ENCODE results near the gene RAD50.

RAD50 gene

DNA sequence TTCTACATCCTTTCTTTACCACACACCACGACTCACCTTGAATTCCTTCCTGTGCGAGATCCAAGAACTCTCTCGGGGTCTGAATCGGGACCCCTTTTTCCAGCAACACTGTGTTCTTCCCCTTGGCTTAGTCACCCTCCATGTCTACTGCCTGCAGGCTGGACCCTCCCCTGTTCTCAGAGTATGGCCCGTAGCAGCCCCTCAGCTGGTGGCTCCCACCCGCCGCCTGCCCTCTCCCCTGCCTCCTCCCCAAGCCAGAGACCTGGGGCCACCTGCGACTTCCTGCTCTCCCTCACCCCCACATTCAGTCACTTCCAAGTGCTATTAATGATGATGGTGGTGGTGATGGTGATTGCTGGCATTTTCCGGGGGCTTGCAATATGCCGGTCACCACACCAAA, 110.5 kb downstream of the RAD50 start:
- H2AFZ ChIP-seq (ENCODE audit: low read depth): no peak overlapping the region
- no peak overlapping the region for H3K9ac ChIP-seq
- H4K20me1 ChIP-seq (ENCODE audit: insufficient read depth): no peaks in the 10 kb centered on the region
- no peaks in the 10 kb centered on the region for H3K36me3 ChIP-seq (ENCODE audit: insufficient read depth)
- peaks cover 12% of the 10 kb centered on the region for H3K4me1 ChIP-seq (ENCODE audit: low read depth, poor library complexity, severe bottlenecking)
- no peak overlapping the region for H3K27ac ChIP-seq
- no peak overlapping the region for H3K4me3 ChIP-seq (IDR thresholded peaks at IDR 0.05; ENCODE audit: insufficient read depth, low read depth, low read length)
- H3K79me2 ChIP-seq (ENCODE audit: insufficient read depth, low read depth): no peaks in the 10 kb centered on the region
- H3K27me3 ChIP-seq (ENCODE audit: insufficient read depth, low read depth): no peaks in the 10 kb centered on the region
- H3K4me2 ChIP-seq: no peak overlapping the region
- TF ChIP-seq, protein P1, sequence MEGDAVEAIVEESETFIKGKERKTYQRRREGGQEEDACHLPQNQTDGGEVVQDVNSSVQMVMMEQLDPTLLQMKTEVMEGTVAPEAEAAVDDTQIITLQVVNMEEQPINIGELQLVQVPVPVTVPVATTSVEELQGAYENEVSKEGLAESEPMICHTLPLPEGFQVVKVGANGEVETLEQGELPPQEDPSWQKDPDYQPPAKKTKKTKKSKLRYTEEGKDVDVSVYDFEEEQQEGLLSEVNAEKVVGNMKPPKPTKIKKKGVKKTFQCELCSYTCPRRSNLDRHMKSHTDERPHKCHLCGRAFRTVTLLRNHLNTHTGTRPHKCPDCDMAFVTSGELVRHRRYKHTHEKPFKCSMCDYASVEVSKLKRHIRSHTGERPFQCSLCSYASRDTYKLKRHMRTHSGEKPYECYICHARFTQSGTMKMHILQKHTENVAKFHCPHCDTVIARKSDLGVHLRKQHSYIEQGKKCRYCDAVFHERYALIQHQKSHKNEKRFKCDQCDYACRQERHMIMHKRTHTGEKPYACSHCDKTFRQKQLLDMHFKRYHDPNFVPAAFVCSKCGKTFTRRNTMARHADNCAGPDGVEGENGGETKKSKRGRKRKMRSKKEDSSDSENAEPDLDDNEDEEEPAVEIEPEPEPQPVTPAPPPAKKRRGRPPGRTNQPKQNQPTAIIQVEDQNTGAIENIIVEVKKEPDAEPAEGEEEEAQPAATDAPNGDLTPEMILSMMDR (conservative IDR thresholded peaks at IDR 0.05; ENCODE audit: low read depth, low read length): no peak

DNA sequence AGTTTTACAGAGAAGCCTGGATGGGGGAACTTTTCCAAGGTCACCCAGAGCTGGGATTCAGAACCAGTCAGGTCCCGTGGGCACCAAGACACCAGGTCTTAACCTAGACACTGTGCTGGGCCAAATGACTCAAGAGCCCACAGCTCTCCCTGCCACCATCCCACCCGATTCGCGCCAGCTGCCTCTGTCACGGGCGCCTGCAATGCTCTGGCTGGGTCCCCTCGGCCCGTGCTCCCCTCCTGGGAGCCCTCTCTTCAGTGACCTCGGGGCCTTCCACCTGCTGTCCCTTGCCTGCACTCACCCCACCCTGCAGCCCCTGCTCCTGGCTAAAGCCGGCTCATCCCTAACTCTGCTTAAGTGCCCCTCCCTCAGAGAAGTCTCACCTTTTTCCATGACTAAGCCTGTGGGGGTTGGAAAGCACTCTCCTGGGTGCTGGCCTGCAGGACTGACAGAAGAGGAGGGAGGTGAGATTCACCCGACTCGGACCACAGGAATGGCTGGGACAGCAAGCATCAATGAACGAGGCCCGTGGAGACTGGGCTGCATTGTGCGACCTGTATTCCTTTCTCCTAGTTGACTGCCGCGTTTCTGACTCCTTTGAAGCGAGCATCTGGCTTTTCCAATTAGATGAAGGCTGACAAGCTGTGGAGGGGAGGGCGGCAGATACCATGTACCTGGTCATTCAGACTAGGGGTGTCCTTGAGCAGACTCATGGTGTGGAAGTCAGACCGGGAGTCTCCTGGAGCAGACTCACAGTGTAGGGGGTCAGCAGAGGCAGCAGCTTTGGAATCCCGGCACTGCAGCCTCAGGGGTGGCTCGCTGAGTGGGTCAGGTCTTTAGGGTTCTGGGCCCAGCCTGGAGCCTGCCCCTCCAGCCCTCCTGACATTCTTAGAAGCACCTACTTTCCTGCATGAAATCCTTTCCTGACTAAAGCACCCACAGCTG, 111.3 kb downstream of the RAD50 start:
- Histone ChIP-seq H4K20me1 (ENCODE audit: insufficient read depth) (no peaks in the 10 kb centered on the region), H3K79me2 (ENCODE audit: insufficient read depth, low read depth) (no peaks in the 10 kb centered on the region), H3K9ac (no peak overlapping the region), H3K27ac (no peak overlapping the region), H3K4me1 (ENCODE audit: low read depth, poor library complexity, severe bottlenecking) (peaks cover 9% of the 10 kb centered on the region), H2AFZ (ENCODE audit: low read depth) (no peak overlapping the region), H3K27me3 (ENCODE audit: insufficient read depth, low read depth) (no peaks in the 10 kb centered on the region), H3K36me3 (ENCODE audit: insufficient read depth) (no peaks in the 10 kb centered on the region), H3K4me3 (IDR thresholded peaks at IDR 0.05; ENCODE audit: insufficient read depth, low read depth, low read length) (no peak overlapping the region), H3K4me2 (no peak overlapping the region)
- TF ChIP-seq, protein P1 (conservative IDR thresholded peaks at IDR 0.05; ENCODE audit: low read depth, low read length): no peak

DNA sequence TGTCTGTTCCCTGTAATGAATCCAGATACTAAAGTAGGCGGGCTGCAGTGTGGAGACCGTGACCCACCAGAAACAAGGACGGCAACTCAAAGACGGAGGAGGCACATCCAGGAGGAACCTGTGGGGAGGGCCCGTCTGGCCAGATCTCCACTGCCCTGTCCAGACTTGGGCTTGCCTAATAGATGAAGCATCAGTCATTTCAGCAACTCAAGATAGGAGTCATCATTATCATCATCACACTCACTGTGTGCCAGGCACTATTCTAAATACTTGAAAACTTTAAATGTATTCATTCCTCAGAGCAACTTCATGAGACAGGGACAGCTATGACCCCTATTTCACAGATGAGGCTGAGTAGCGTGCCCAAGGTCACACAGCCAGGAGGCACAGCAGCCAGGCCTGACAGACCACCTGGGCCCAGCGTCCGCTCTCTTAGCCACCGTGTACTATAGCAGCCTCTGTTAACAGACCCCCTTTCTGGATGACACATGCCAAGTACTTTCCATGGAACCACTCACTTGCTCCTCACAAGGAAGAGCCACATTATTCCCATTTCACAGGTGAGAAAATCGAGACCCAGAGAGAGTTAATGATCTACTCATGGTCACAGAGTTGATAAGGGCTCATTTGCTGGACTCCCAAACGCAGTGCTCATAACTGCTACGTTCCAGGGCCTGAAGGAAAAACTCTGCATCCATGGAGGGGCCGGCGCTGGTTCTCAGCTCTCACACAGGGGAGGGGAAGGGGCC, 112.1 kb downstream of the RAD50 start:
- no peak overlapping the region for H3K9ac ChIP-seq
- H3K79me2 ChIP-seq (ENCODE audit: insufficient read depth, low read depth): no peaks in the 10 kb centered on the region
- H4K20me1 ChIP-seq (ENCODE audit: insufficient read depth): no peaks in the 10 kb centered on the region
- no peaks in the 10 kb centered on the region for H3K36me3 ChIP-seq (ENCODE audit: insufficient read depth)
- no peak overlapping the region for H2AFZ ChIP-seq (ENCODE audit: low read depth)
- H3K4me2 ChIP-seq: no peak overlapping the region
- no peak overlapping the region for H3K4me3 ChIP-seq (IDR thresholded peaks at IDR 0.05; ENCODE audit: insufficient read depth, low read depth, low read length)
- TF ChIP-seq, protein P1 (conservative IDR thresholded peaks at IDR 0.05; ENCODE audit: low read depth, low read length): no peak
- H3K27ac ChIP-seq: no peak overlapping the region
- no peaks in the 10 kb centered on the region for H3K27me3 ChIP-seq (ENCODE audit: insufficient read depth, low read depth)
- H3K4me1 ChIP-seq (ENCODE audit: low read depth, poor library complexity, severe bottlenecking): peaks cover 2% of the 10 kb centered on the region

DNA sequence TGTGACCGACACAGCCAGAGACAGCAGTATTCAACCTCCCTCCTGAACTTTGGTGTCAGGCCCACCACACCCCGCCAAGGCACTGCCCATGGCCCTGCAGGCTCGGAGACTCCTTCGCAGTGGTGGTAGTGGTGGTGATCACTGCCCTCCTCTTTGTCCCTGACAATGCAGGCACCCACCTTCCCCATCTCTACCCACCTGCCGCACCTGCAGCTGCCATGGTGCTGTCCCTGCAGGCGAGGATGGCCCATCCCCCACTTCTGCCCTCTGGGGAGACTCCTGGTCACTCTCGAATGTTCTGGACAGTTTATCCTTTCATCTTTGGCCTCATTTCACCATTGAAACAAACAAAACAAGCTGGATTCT, 112.7 kb downstream of the RAD50 start:
- Histone ChIP-seq H3K4me1 (ENCODE audit: low read depth, poor library complexity, severe bottlenecking) (no peaks in the 10 kb centered on the region), H3K9ac (no peak overlapping the region), H2AFZ (ENCODE audit: low read depth) (no peak overlapping the region), H3K36me3 (ENCODE audit: insufficient read depth) (no peaks in the 10 kb centered on the region), H3K27me3 (ENCODE audit: insufficient read depth, low read depth) (no peaks in the 10 kb centered on the region), H3K4me3 (IDR thresholded peaks at IDR 0.05; ENCODE audit: insufficient read depth, low read depth, low read length) (no peak overlapping the region), H3K79me2 (ENCODE audit: insufficient read depth, low read depth) (no peaks in the 10 kb centered on the region), H3K4me2 (no peak overlapping the region), H3K27ac (no peak overlapping the region), H4K20me1 (ENCODE audit: insufficient read depth) (no peaks in the 10 kb centered on the region)
- TF ChIP-seq, protein P1 (conservative IDR thresholded peaks at IDR 0.05; ENCODE audit: low read depth, low read length): no peak
